OCI-LY1 (cell line): ENCODE measurements around the gene RRAGD.

Source experiments
- H2AFZ ChIP-seq: fragments of 200-600 bp; sonication (generic), shearing (Covaris generic); 2 replicates; pipeline ENCODE4 v1.6.0; 2014; ENCODE audit warnings: antibody characterized with exemption, mild to moderate bottlenecking, low read length
- H3F3A ChIP-seq: fragments of 200-600 bp; sonication (generic), shearing (Covaris generic); 2 replicates; pipeline ENCODE4 v1.6.0; 2014; ENCODE audit warnings: mild to moderate bottlenecking, antibody characterized with exemption, low read length, moderate library complexity; ENCODE audit not compliant: insufficient read depth
- H3K27ac ChIP-seq: fragments of 200-600 bp; sonication (generic); 2 replicates; pipeline ENCODE4 v1.5.1; 2014; ENCODE audit warnings: low read length, mixed run types, mild to moderate bottlenecking, low read depth; ENCODE audit not compliant: poor library complexity, severe bottlenecking
- H3K27me3 ChIP-seq: fragments of 200-600 bp; sonication (generic); 2 replicates; pipeline ENCODE4 v1.6.0; 2014; ENCODE audit warnings: antibody characterized with exemption, mild to moderate bottlenecking, low read length, moderate library complexity; ENCODE audit not compliant: insufficient read depth
- H3K36me3 ChIP-seq: fragments of 200-600 bp; sonication (generic); 2 replicates; pipeline ENCODE4 v1.6.1; 2014; ENCODE audit warnings: mild to moderate bottlenecking, antibody characterized with exemption, low read length, moderate library complexity, mixed read lengths; ENCODE audit not compliant: insufficient read depth
- H3K4me1 ChIP-seq: fragments of 200-600 bp; sonication (generic); 2 replicates; pipeline ENCODE4 v1.5.1; 2014; ENCODE audit warnings: mild to moderate bottlenecking, low read length, moderate library complexity; ENCODE audit not compliant: insufficient read depth, severe bottlenecking
- H3K4me2 ChIP-seq: fragments of 200-600 bp; sonication (generic), shearing (Covaris generic); 2 replicates; pipeline ENCODE4 v1.6.1; 2014; ENCODE audit warnings: low read length
- H3K4me3 ChIP-seq: fragments of 200-600 bp; sonication (generic); 2 replicates; pipeline ENCODE4 v1.5.1; 2014; ENCODE audit warnings: low read length, low read depth, mild to moderate bottlenecking, mixed read lengths; ENCODE audit not compliant: poor library complexity, severe bottlenecking
- H3K79me2 ChIP-seq: fragments of 200-600 bp; shearing (Covaris generic); 2 replicates; pipeline ENCODE4 v1.6.1; 2016; ENCODE audit warnings: mixed run types, low read length, mixed read lengths; ENCODE audit not compliant: insufficient read depth
- H3K9ac ChIP-seq: fragments of 200-600 bp; sonication (generic), shearing (Covaris generic); 2 replicates; pipeline ENCODE4 v1.6.1; 2014; ENCODE audit warnings: mild to moderate bottlenecking, low read length, mixed read lengths
- H3K9me2 ChIP-seq: fragments of 200-600 bp; sonication (generic), shearing (Covaris generic); 2 replicates; pipeline ENCODE4 v1.6.1; 2014; ENCODE audit warnings: low read depth, mild to moderate bottlenecking, low read length, mixed read lengths
- H3K9me3 ChIP-seq: fragments of 200-600 bp; shearing (Covaris generic); 2 replicates; pipeline ENCODE4 v1.6.1; 2014; ENCODE audit warnings: low read length, mixed read lengths
- H4K20me1 ChIP-seq: fragments of 200-600 bp; sonication (generic), shearing (Covaris generic); 2 replicates; pipeline ENCODE4 v1.6.0; 2016; ENCODE audit warnings: mild to moderate bottlenecking, low read length; ENCODE audit not compliant: insufficient read depth
- CTCF ChIP-seq: fragments of 200-600 bp; sonication (generic), shearing (Covaris generic); IDR thresholded peaks from 2 replicates; pipeline ENCODE4 v1.5.1; 2017; ENCODE audit warnings: mild to moderate bottlenecking, antibody characterized with exemption, low read length, moderate library complexity, mixed read lengths
- EZH2 ChIP-seq: fragments of 200-600 bp; sonication (generic), shearing (Covaris generic); IDR thresholded peaks from 2 replicates; pipeline ENCODE4 v1.8.0; 2017; ENCODE audit warnings: borderline replicate concordance, mixed run types, mild to moderate bottlenecking, antibody characterized with exemption, low read length, moderate library complexity, mixed read lengths

The RRAGD gene

DNA sequence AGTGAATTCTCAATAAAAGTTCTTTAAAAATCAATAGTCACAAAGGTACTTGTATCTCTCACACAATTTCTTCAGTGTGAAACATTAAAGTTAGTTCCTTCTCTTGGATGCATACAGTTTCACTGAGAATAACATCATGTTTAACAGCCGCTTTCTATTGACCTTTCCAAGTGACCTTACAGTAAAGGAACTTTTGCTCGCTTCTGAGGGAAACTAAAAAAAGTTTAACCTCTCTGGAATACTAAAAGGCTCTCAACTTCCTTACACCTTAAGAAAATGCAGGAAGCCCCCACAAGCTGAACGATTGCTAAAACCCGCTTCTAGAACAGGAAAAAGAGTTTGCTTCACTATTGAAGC is 1.3 kb downstream of the RRAGD start:
- TF ChIP-seq CTCF (no peak), EZH2 (no peak)
- no peak overlapping the region for H2AFZ ChIP-seq
- H3K9me3 ChIP-seq, result no peaks in the 10 kb centered on the region
- H3K4me3 ChIP-seq, result peak overlapping the region; percentile 69
- H3K36me3 ChIP-seq, result no peaks in the 10 kb centered on the region
- H3K9ac ChIP-seq, result no peak overlapping the region
- peaks cover 24% of the 10 kb centered on the region for H3K4me1 ChIP-seq
- H3K4me2 ChIP-seq, result peak overlapping the region; percentile 83
- no peak overlapping the region for H3K27ac ChIP-seq
- H3K27me3 ChIP-seq, result peaks cover 5% of the 10 kb centered on the region
- no peaks in the 10 kb centered on the region for H3K9me2 ChIP-seq
- H3F3A ChIP-seq, result no peaks in the 10 kb centered on the region
- no peaks in the 10 kb centered on the region for H3K79me2 ChIP-seq
- no peaks in the 10 kb centered on the region for H4K20me1 ChIP-seq

- peaks cover 5% of the 10 kb centered on the region for H3K27me3 ChIP-seq
- no peaks in the 10 kb centered on the region for H3K36me3 ChIP-seq
- no peaks in the 10 kb centered on the region for H3K9me3 ChIP-seq
- H4K20me1 ChIP-seq, result no peaks in the 10 kb centered on the region
- no peaks in the 10 kb centered on the region for H3K79me2 ChIP-seq
- peak overlapping the region; percentile 69 for H3K4me3 ChIP-seq
- no peak overlapping the region for H3K9ac ChIP-seq
- no peaks in the 10 kb centered on the region for H3K9me2 ChIP-seq
- H3K4me1 ChIP-seq, result peaks cover 24% of the 10 kb centered on the region
- H2AFZ ChIP-seq, result no peak overlapping the region
- no peaks in the 10 kb centered on the region for H3F3A ChIP-seq
- H3K27ac ChIP-seq, result no peak overlapping the region
- H3K4me2 ChIP-seq, result peak overlapping the region; percentile 83
- TF ChIP-seq CTCF (no peak), EZH2 (no peak)
These were observed 1.8 kb downstream of the RRAGD start for GRCh38 chr6:89410231-89410761.

DNA sequence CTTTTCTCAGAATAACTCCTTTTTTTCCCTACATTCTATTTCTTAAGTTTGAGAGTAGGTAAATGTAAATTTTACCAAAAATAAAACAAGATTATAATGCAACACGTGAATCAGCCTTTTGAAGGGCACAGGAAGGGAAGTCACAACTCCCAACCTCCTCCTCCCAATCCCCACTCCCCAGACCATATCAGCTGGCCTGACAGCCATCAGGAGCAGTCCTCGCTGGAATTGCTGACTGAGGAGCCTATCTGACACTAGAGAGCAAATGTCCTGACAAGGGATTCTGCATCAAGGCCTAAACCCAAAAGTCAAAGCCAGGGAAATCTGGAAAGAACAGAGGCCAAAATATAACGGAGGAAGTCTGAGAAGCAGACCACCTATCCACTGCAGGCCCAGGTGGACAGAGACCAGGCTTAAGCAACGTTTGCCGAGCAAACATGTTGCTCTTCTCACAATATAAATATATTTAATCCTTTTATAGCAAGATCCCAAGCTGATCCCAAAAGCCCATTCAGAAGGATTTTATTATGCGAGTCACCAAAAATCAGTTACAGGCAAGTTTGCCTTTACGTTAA is 2.5 kb downstream of the RRAGD start:
- peaks cover 5% of the 10 kb centered on the region for H3K27me3 ChIP-seq
- H3K9me3 ChIP-seq, result no peaks in the 10 kb centered on the region
- H3K4me2 ChIP-seq, result no peak overlapping the region
- no peaks in the 10 kb centered on the region for H3K36me3 ChIP-seq
- no peaks in the 10 kb centered on the region for H3F3A ChIP-seq
- peaks cover 24% of the 10 kb centered on the region for H3K4me1 ChIP-seq
- H3K9ac ChIP-seq, result no peak overlapping the region
- H3K4me3 ChIP-seq, result no peak overlapping the region
- TF ChIP-seq EZH2, result no peak
- TF ChIP-seq CTCF, result no peak
- H3K79me2 ChIP-seq, result no peaks in the 10 kb centered on the region
- H4K20me1 ChIP-seq, result no peaks in the 10 kb centered on the region
- H2AFZ ChIP-seq, result no peak overlapping the region
- H3K27ac ChIP-seq, result no peak overlapping the region
- H3K9me2 ChIP-seq, result no peaks in the 10 kb centered on the region
